SK-N-MC (cell line): Measurements from ENCODE around the gene SNX32.

Source experiments
- EZH2 ChIP-seq: fragments of 200-600 bp; sonication (generic); IDR thresholded peaks from one replicate; pipeline ENCODE4 v1.6.1; 2017; ENCODE audit warnings: antibody characterized with exemption
- FOXP2 ChIP-seq: optimal IDR thresholded peaks from 2 replicates; pipeline ENCODE3; 2011; ENCODE audit warnings: mild to moderate bottlenecking, moderate library complexity; ENCODE audit not compliant: insufficient read depth; ENCODE audit errors: extremely low read length, control extremely low read depth
- POLR2AphosphoS5 ChIP-seq: IDR thresholded peaks from 2 replicates; pipeline ENCODE4 v1.6.1; 2012; ENCODE audit warnings: mild to moderate bottlenecking, low read depth, low read length, borderline replicate concordance

DNA sequence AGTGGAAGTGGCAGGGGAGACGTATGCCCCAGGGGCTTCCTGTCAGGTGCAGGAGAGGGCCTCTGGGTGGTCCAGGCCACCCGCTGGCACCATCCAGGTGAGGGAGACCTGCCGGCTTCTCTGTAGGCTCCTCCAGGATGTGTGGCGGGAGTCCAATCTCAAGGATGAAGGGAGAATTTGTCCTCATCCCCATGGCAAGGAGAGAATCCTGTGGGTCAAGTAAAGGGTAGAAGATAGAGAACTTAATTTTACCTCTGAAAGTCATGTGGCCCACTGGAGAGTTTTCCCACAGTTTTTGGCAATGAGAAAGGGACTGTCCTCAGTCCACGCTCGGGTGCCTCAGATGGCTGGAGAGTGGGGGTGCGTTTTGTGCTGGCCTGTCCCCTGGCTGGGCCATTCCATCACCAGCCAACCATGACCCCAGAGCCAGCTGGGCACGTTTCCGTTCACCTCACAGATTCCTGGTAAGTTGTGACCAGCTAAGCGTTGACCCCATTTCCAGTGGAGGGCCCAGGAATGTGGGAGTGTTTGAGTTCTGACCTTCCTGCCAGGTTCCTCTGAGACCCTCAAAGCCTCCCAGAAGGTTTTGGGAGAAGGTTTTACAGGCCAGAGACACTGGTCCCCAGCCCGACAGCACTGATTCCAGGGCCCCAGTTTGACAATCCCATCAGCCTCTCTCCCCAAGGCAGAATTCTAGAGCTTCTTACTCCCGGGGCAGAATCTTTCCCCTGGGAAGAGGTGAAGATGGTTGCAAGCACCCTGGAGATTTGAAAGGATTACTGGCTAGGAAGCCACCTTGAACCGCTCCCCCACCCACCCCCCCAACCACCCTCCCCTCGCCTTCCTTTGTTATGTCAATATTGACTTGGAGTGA, 44.3 kb upstream of the SNX32 start:
- no peak for TF ChIP-seq EZH2
- TF ChIP-seq POLR2AphosphoS5: no peak
- no peak for TF ChIP-seq FOXP2
